C4-2B (cell line): Measurements from ENCODE around the gene BCL7A.

Experiments
- CTCF ChIP-seq: fragments of 450-650 bp; conservative IDR thresholded peaks from 2 replicates; pipeline ENCODE4 v1.5.1; 2017; ENCODE audit warnings: mild to moderate bottlenecking
- ZFX ChIP-seq: fragments of 450-650 bp; IDR thresholded peaks from 2 replicates; pipeline ENCODE4 v1.6.1; 2017

GRCh38 chr12:121996945-121997612, 24.6 kb upstream of the BCL7A start:
- TF ChIP-seq CTCF (no peak), ZFX (no peak)
